MM.1S (cell line): ENCODE results near the gene MAFF.

Source experiments
- DNase-seq: peaks from one replicate; pipeline ENCODE4 v3.0.0-alpha.2; 2015
- H2AFZ ChIP-seq: fragments of 300-600 bp; sonication (generic); 2 replicates; pipeline ENCODE4 v1.6.0; 2016; ENCODE audit warnings: antibody characterized with exemption, low read length
- H3F3A ChIP-seq: fragments of 300-600 bp; sonication (generic); 2 replicates; pipeline ENCODE4 v1.6.1; 2016; ENCODE audit warnings: mild to moderate bottlenecking, antibody characterized with exemption, low read length, moderate library complexity, mixed read lengths; ENCODE audit not compliant: insufficient read depth
- H3K27ac ChIP-seq: fragments of 300-600 bp; sonication (generic); 2 replicates; pipeline ENCODE4 v1.5.1; 2016; ENCODE audit warnings: mild to moderate bottlenecking, low read length
- H3K27me3 ChIP-seq: fragments of 300-600 bp; sonication (generic); replicated peaks from 2 replicates; pipeline ENCODE4 v1.6.0; 2016; ENCODE audit warnings: low read length; ENCODE audit not compliant: insufficient read depth
- H3K36me3 ChIP-seq: fragments of 300-600 bp; sonication (generic); replicated peaks from 2 replicates; pipeline ENCODE4 v1.6.1; 2016; ENCODE audit warnings: mild to moderate bottlenecking, low read length, mixed read lengths; ENCODE audit not compliant: insufficient read depth
- H3K4me1 ChIP-seq: fragments of 300-600 bp; sonication (generic); 2 replicates; pipeline ENCODE4 v1.6.1; 2016; ENCODE audit warnings: low read length, mixed read lengths
- H3K4me2 ChIP-seq: fragments of 300-600 bp; sonication (generic); 2 replicates; pipeline ENCODE4 v1.6.0; 2016; ENCODE audit warnings: low read depth, low read length
- H3K4me3 ChIP-seq: fragments of 300-600 bp; sonication (generic); 2 replicates; pipeline ENCODE4 v1.5.1; 2016; ENCODE audit warnings: low read length, mixed read lengths
- H3K79me2 ChIP-seq: fragments of 300-600 bp; sonication (generic); 2 replicates; pipeline ENCODE4 v1.6.1; 2016; ENCODE audit warnings: mixed run types, low read length, mixed read lengths
- H3K9ac ChIP-seq: fragments of 300-600 bp; sonication (generic); 2 replicates; pipeline ENCODE4 v1.6.1; 2016; ENCODE audit warnings: low read length, mixed read lengths
- H3K9me2 ChIP-seq: fragments of 300-600 bp; sonication (generic); replicated peaks from 2 replicates; pipeline ENCODE4 v1.6.1; 2016; ENCODE audit warnings: mild to moderate bottlenecking, low read length, mixed read lengths; ENCODE audit not compliant: insufficient read depth
- H3K9me3 ChIP-seq: fragments of 300-600 bp; sonication (generic); replicated peaks from 2 replicates; pipeline ENCODE4 v1.6.1; 2016; ENCODE audit warnings: mild to moderate bottlenecking, low read length, mixed read lengths; ENCODE audit not compliant: insufficient read depth
- H4K20me1 ChIP-seq: fragments of 300-600 bp; sonication (generic); 2 replicates; pipeline ENCODE4 v1.6.1; 2016; ENCODE audit warnings: mild to moderate bottlenecking, low read length, moderate library complexity, mixed read lengths; ENCODE audit not compliant: insufficient read depth
- CTCF ChIP-seq: fragments of 300-600 bp; sonication (generic); IDR thresholded peaks from 2 replicates; pipeline ENCODE4 v1.5.1; 2016; ENCODE audit warnings: antibody characterized with exemption, low read length, mixed read lengths
- EZH2 ChIP-seq: fragments of 300-600 bp; sonication (generic); optimal IDR thresholded peaks from 2 replicates; pipeline ENCODE3; 2017; ENCODE audit warnings: low read depth, mild to moderate bottlenecking, antibody characterized with exemption, low read length, mixed read lengths
- EZH2phosphoT487 ChIP-seq: fragments of 300-600 bp; sonication (generic); IDR thresholded peaks from 2 replicates; pipeline ENCODE4 v1.6.1; 2018; ENCODE audit warnings: antibody characterized with exemption, low read length

Gene MAFF

GRCh38 chr22:38246692-38247091, 44.9 kb downstream of the MAFF start:
- no peaks in the 10 kb centered on the region for H3K27me3 ChIP-seq
- no peaks in the 10 kb centered on the region for H3K9me3 ChIP-seq
- DNase-seq = no peak
- no peak for TF ChIP-seq EZH2
- TF ChIP-seq CTCF = no peak
- no peak for TF ChIP-seq EZH2phosphoT487
- peaks cover 34% of the 10 kb centered on the region for H3F3A ChIP-seq
- H4K20me1 ChIP-seq = no peaks in the 10 kb centered on the region
- H3K9ac ChIP-seq = no peak overlapping the region
- no peaks in the 10 kb centered on the region for H3K9me2 ChIP-seq
- H3K36me3 ChIP-seq = peaks cover 2% of the 10 kb centered on the region
- H3K4me1 ChIP-seq = peaks cover 87% of the 10 kb centered on the region
- H2AFZ ChIP-seq = no peak overlapping the region
- peak overlapping the region; percentile 48; the same call in 1 of the 2 replicates for H3K27ac ChIP-seq
- H3K4me3 ChIP-seq = no peak overlapping the region
- no peak overlapping the region for H3K4me2 ChIP-seq
- peaks cover 80% of the 10 kb centered on the region for H3K79me2 ChIP-seq

DNA sequence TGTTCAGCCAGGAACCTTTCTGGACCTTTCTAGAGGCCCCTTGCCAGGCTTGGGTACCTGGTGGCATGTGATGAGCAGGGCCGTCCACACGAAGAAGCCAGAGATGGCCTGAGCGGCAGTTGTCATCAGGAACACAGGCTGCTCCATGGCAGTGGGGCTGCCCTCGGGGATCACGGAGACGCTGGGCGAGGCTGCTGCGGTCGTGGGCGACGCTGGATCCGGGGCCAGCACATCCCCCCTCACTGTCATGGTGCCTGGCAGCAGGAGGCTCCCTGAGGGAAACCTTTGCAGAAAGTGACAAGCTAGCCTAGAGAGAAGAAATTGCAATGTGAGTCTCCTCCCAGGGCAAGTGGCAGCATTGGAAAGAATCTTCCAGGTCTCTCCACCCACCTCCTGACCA, 45.9 kb downstream of the MAFF start:
- H3K4me1 ChIP-seq = peaks cover 89% of the 10 kb centered on the region
- peaks cover 34% of the 10 kb centered on the region for H3F3A ChIP-seq
- peaks cover 82% of the 10 kb centered on the region for H3K79me2 ChIP-seq
- H3K9me3 ChIP-seq = no peaks in the 10 kb centered on the region
- H3K4me3 ChIP-seq = no peak overlapping the region
- no peak for TF ChIP-seq EZH2phosphoT487
- TF ChIP-seq EZH2 = no peak
- no peak for TF ChIP-seq CTCF
- peak overlapping the region; percentile 11; the same call in 1 of the 2 replicates for H3K27ac ChIP-seq
- no peak overlapping the region for H2AFZ ChIP-seq
- no peak for DNase-seq
- no peaks in the 10 kb centered on the region for H3K9me2 ChIP-seq
- H3K4me2 ChIP-seq = no peak overlapping the region
- H3K27me3 ChIP-seq = no peaks in the 10 kb centered on the region
- no peaks in the 10 kb centered on the region for H4K20me1 ChIP-seq
- H3K36me3 ChIP-seq = peaks cover 2% of the 10 kb centered on the region
- H3K9ac ChIP-seq = no peak overlapping the region

DNA sequence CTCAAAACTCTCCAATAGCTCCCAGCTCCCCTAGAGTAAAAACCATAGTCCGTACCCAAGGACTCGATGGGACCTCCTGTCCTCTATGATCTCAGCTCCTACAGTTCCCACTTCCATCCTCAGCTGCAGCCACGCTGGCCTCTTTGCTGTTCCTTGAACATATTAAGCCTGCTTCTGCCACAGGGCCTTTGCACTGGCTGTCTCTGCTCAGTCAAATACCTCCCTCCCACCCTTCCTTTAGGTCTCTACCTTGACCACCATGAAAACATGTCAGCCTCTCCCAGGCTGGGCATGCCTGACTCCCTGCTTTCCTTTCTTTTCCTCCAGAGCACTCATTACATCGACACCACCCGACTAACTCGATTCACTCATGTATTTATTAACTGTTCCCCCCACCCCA, 46.5 kb downstream of the MAFF start:
- Histone ChIP-seq H3K27me3 (no peaks in the 10 kb centered on the region), H4K20me1 (no peaks in the 10 kb centered on the region), H3K4me3 (no peak overlapping the region), H3K4me2 (no peak overlapping the region), H3K27ac (peak overlapping the region; percentile 11; the same call in 1 of the 2 replicates), H3K9me3 (no peaks in the 10 kb centered on the region), H3K9ac (no peak overlapping the region), H3K4me1 (peaks cover 84% of the 10 kb centered on the region), H3K36me3 (peaks cover 2% of the 10 kb centered on the region), H3K9me2 (no peaks in the 10 kb centered on the region), H3K79me2 (peaks cover 82% of the 10 kb centered on the region), H3F3A (peaks cover 34% of the 10 kb centered on the region), H2AFZ (no peak overlapping the region)
- TF ChIP-seq EZH2phosphoT487 (no peak), EZH2 (no peak), CTCF (no peak)
- DNase-seq = no peak
